ENCODE data around the gene CIBAR2.

CIBAR2 gene

GRCh38 chr16:85081038-85081437, 31.2 kb downstream of the CIBAR2 start:
- no peak for ATAC-seq

GRCh38 chr16:85079785-85080570, 32.3 kb downstream of the CIBAR2 start:
- ATAC-seq, result no peak

GRCh38 chr16:85078952-85079351, 33.3 kb downstream of the CIBAR2 start:
- no peak for ATAC-seq

GRCh38 chr16:85078226-85078625, 34.0 kb downstream of the CIBAR2 start:
- no peak for ATAC-seq

GRCh38 chr16:85077576-85078125, 34.6 kb downstream of the CIBAR2 start:
- ATAC-seq, result no peak

GRCh38 chr16:85077039-85077438, 35.2 kb downstream of the CIBAR2 start:
- ATAC-seq, result no peak

- no peak for ATAC-seq
Observed at GRCh38 chr16:85075236-85075924, 36.9 kb downstream of the CIBAR2 start.

- no peak for ATAC-seq
Observed at GRCh38 chr16:85074225-85074914, 37.9 kb downstream of the CIBAR2 start.

- ATAC-seq, result no peak
Observed at GRCh38 chr16:85072947-85073346, 39.3 kb downstream of the CIBAR2 start.

GRCh38 chr16:85072076-85072860, 40.0 kb downstream of the CIBAR2 start:
- ATAC-seq, result no peak

- ATAC-seq, result no peak
Observed at GRCh38 chr16:85069171-85069570, 43.1 kb downstream of the CIBAR2 start.

GRCh38 chr16:85068746-85069145, 43.5 kb downstream of the CIBAR2 start:
- no peak for ATAC-seq

GRCh38 chr16:85067426-85067825, 44.8 kb downstream of the CIBAR2 start:
- ATAC-seq, result no peak

GRCh38 chr16:85067024-85067423, 45.2 kb downstream of the CIBAR2 start:
- no peak for ATAC-seq

- no peak for ATAC-seq
Observed at GRCh38 chr16:85066346-85066885, 45.9 kb downstream of the CIBAR2 start.

GRCh38 chr16:85065099-85065498, 47.2 kb downstream of the CIBAR2 start:
- no peak for ATAC-seq

GRCh38 chr16:85064186-85064585, 48.1 kb downstream of the CIBAR2 start:
- no peak for ATAC-seq

GRCh38 chr16:85062845-85063244, 49.4 kb downstream of the CIBAR2 start:
- ATAC-seq, result no peak

- no peak for ATAC-seq
Observed at GRCh38 chr16:85062323-85062722, 49.9 kb downstream of the CIBAR2 start.

- no peak for ATAC-seq
Observed at GRCh38 chr16:85061566-85061965, 50.7 kb downstream of the CIBAR2 start.

GRCh38 chr16:85058909-85059308, 53.4 kb downstream of the CIBAR2 start:
- ATAC-seq, result no peak

- no peak for ATAC-seq
Observed at GRCh38 chr16:85057948-85058347, 54.3 kb downstream of the CIBAR2 start.
